ENCODE results near the gene PPP2R5C. TPM values are rescaled to one million over a fixed set of nuclear protein-coding genes. Genes with fewer than 3 reads are reported as not detected.

Gene PPP2R5C
- total RNA-seq, 2 experiments from 2014 or later = 291 to 300 TPM

DNA sequence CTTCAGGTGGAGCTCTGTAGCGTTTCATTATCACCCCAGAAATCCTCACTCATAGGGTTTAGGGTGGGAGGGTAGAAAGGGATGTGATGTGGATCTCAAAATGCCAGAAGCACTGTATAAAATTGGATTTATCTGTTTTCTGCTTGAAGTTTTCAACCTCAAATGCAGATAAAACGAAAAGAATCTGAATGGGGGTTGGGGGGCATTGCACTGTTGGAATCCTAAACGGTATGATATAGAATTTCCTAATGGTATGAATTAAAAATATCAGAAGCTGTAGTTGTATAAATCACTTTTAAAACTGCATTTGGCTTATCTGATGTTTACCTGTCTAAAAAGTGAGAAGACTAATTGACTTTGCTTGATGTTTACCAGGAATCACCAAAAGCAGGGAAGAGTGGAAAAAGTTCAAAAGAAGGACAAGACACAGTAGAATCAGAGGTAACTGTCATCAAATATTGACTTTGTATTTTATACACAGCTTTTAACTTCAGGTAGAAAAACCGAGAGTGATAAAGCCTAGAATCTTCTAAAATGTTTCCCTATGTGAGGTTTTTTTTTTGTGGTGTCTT, 1.1 kb downstream of the PPP2R5C start:
- POLR2A ChIA-PET = interaction anchor here (0.9 kb wide), 1 partner anchor 47 kb away, joined by 4 read pairs; no protein-coding TSS in a partner anchor
- no peak for DNase-seq
- H3K27me3 Mint-ChIP-seq = peaks cover 5% of the 10 kb centered on the region
- CTCF ChIA-PET = interaction anchor here (0.5 to 2.3 kb wide), 9 partner anchors 9 to 329 kb away, joined by 3 to 15 read pairs (median 3); no protein-coding TSS in a partner anchor
- H3K4me1 Mint-ChIP-seq = peaks cover 28% of the 10 kb centered on the region
- peaks cover 7% of the 10 kb centered on the region for H3K36me3 Mint-ChIP-seq (ENCODE audit: low read depth)
- H3K9me3 Mint-ChIP-seq = no peaks in the 10 kb centered on the region
- peak overlapping the region; percentile 88 for H3K27ac Mint-ChIP-seq
- peak overlapping the region; percentile 85 for H3K4me3 Mint-ChIP-seq

DNA sequence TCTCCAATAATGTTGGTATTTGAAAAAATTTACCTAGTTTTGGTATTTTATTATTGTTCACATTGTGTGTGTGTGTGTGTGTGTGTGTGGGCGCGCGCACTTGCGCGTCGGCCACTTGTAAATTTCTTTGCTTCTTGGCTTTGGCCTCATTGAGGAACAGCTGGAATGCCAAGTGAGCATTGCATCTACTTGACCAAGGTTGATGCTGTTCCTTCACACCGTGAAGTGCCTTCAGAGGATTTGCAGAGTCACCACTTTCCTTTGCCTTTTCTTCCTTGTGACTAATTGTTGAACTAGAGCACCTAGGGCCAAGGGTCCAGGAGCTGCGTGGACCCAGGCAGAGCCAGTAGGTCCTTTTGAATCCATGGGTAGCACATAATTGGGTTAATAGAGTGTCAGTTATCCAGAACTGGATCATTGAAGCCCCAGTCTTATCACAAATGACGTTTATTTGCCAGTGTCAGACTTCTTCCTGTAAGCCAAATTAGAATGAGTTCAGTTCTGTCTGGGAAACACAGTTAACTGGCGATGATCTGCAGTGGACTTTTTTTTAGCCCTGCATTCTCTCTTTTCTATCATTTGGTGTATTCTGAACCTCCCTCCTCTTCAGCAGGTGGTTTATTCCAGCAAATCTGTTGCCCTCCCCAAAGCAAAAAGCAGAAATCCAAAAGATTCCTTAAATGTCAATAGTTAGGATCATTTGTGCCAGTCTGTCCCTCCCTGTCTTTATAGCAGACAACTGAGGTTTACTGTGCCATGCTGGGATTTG, 2.6 kb downstream of the PPP2R5C start:
- H3K27ac Mint-ChIP-seq = no peak overlapping the region
- no peak overlapping the region for H3K4me3 Mint-ChIP-seq
- ChIA-PET POLR2A (no interaction called here), CTCF (interaction anchor here (1.3 to 2.3 kb wide), 3 partner anchors 53 to 58 kb away, joined by 3 to 8 read pairs (median 3); no protein-coding TSS in a partner anchor)
- peaks cover 28% of the 10 kb centered on the region for H3K4me1 Mint-ChIP-seq
- H3K36me3 Mint-ChIP-seq (ENCODE audit: low read depth) = peaks cover 7% of the 10 kb centered on the region
- peaks cover 2% of the 10 kb centered on the region for H3K27me3 Mint-ChIP-seq
- no peak for DNase-seq
- H3K9me3 Mint-ChIP-seq = no peaks in the 10 kb centered on the region

DNA sequence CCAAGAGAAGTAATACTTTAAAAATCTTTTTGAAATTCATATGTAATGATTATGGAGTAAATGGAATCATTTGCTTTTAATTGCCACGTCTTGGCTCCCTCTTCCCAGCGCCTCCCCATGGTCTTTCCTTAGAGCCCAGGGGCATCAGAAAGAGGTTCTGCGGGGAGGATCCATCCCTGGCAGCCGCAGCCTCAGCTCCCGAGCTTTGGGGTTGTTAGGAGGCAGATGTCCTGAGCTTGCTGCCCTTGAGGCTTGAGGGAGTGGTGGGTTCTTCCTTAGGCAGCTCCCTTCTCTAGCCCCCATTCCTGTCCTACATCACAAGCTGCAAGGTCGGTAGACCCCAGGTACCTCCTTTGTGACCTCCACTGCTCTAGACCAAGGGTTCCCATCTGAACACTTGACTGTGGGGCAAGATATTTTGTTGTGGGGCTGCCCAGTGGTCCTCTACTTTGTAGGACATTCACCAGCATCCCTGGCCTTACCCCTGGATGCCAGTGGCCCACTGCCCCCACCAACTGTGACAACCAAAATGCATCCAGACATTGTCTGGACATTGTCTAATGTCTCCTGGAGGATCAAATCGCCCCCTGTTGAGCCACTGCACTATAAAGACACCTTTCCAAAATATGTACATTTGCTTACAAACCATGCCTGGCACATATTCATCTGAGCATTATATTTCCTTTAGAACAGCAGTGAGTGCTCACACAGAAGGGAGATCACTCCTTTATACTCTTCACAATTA, 6.3 kb downstream of the PPP2R5C start:
- no peak for DNase-seq
- Mint-ChIP-seq H3K4me1 (peaks cover 25% of the 10 kb centered on the region), H3K36me3 (ENCODE audit: low read depth) (peaks cover 7% of the 10 kb centered on the region), H3K4me3 (no peak overlapping the region), H3K27me3 (no peaks in the 10 kb centered on the region), H3K27ac (no peak overlapping the region), H3K9me3 (no peaks in the 10 kb centered on the region)
- POLR2A ChIA-PET = interaction anchor here (0.5 kb wide), 1 partner anchor 36 kb away, joined by 11 read pairs; no protein-coding TSS in a partner anchor
- CTCF ChIA-PET = interaction anchor here (1.0 kb wide), 1 partner anchor 143 kb away, joined by 3 read pairs; no protein-coding TSS in a partner anchor

DNA sequence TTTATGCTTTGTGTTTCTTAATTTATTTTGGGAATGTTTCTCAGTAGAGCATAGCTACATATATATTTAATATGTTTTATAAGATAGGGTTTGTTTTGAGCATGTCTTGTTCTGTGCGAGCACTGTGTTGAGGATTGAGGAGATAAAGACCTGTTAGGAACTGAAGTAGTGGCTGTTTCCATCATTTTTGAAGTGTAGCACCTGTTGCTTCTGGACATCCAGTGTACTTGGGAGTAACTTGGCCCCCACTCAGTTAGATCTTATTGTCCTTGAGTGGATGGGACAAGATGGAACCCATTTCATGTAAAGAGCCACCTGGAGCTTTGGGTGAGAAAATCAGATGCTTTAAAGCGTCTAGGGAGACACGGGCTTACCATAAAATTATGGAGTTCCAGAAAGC, 8.7 kb downstream of the PPP2R5C start:
- CTCF ChIA-PET = interaction anchor here (0.7 to 2.8 kb wide), 25 partner anchors 8 to 276 kb away, joined by 3 to 19 read pairs (median 5); no protein-coding TSS in a partner anchor
- Mint-ChIP-seq H3K9me3 (no peaks in the 10 kb centered on the region), H3K4me3 (no peak overlapping the region), H3K4me1 (peaks cover 27% of the 10 kb centered on the region), H3K36me3 (ENCODE audit: low read depth) (peaks cover 2% of the 10 kb centered on the region), H3K27ac (no peak overlapping the region), H3K27me3 (no peaks in the 10 kb centered on the region)
- DNase-seq = no peak
- POLR2A ChIA-PET = no interaction called here

DNA sequence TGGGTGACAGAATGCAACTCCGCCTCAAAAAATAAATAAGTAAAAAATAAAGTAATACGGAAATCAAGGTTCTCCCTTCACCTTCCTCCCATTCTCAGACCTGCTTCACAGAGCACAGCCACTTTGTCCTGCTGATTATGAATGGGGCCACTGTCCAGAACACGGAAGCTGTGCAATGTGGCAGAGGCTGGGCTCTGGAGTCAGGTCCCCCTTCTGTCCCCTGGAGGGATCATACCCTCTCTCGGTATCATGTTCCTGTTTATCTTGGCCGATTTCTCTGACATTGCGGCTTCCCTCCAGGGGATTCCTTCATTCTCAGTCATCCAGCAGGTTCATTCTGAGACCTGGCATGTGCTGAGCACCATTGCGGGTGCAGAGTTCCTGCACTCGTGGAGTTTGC, 11.3 kb downstream of the PPP2R5C start:
- Mint-ChIP-seq H3K9me3 (no peaks in the 10 kb centered on the region), H3K4me3 (no peak overlapping the region), H3K27ac (no peak overlapping the region), H3K27me3 (no peaks in the 10 kb centered on the region), H3K4me1 (peaks cover 38% of the 10 kb centered on the region), H3K36me3 (ENCODE audit: low read depth) (peaks cover 5% of the 10 kb centered on the region)
- no peak for DNase-seq
- ChIA-PET POLR2A (no interaction called here), CTCF (no interaction called here)

DNA sequence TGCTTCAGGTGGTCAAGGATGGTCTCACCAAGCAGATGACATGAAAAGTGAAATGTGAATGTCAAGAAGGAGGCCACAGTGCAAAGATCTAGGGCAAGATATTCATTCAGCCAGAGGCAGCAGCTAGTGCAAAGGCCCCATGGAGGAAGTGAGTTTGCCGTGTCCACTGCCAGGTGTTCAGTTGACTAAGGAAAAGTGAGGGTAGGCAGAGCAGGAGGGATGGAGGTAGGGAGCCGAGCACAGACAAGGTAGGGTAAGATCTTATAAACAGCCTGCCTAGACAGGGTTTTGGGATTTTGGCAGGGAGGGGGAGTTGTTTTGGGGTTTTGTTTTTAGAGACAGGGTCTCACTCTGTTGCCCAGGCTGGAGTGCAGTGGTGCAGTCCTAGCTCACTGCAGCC, 11.9 kb downstream of the PPP2R5C start:
- CTCF ChIA-PET = interaction anchor here (0.5 kb wide), 1 partner anchor 294 kb away, joined by 3 read pairs; no protein-coding TSS in a partner anchor
- DNase-seq = no peak
- H3K36me3 Mint-ChIP-seq (ENCODE audit: low read depth) = peaks cover 11% of the 10 kb centered on the region
- POLR2A ChIA-PET = no interaction called here
- H3K27me3 Mint-ChIP-seq = peaks cover 2% of the 10 kb centered on the region
- peaks cover 38% of the 10 kb centered on the region for H3K4me1 Mint-ChIP-seq
- H3K4me3 Mint-ChIP-seq = no peak overlapping the region
- peaks cover 3% of the 10 kb centered on the region for H3K9me3 Mint-ChIP-seq
- H3K27ac Mint-ChIP-seq = no peak overlapping the region

DNA sequence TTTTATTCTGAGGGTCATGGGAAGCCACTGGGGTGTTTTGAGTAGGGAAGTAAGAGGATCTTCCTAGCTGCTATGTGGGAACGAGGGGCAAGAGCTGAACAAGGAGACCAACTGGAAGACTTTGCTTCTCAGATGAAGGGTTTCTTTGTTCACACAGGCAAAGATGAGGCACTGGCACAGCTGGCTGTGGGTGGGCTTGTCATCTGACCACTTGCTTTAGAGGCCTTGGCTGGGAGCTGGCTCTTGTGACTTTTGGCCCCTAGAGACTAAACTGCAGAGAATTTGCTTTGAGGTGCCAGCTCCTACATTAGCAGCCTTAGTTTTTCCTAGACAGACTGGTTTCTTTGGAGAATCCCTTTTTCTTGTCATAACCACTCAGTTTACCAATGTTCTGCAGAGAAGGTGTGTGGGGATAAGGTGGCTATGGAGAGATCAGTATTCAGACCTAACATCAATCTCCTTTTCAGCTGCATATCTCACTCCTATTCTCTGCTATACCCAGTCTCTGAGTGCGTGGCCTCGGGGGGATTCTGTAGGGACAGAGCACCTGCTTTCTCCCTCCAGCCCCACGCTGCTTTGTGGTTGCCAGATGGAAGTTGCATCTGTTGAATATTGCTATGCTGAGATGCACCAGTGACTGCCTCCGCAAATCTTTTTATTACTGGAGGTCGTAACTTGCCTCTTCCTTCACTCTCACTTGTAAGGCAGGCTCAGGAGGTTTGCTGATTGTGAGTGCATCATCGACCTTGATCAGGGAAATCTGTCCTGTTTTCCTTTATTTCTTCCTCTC, 12.7 kb downstream of the PPP2R5C start:
- Mint-ChIP-seq H3K36me3 (ENCODE audit: low read depth) (peaks cover 12% of the 10 kb centered on the region), H3K27ac (peak overlapping the region; percentile 9), H3K27me3 (peaks cover 5% of the 10 kb centered on the region), H3K9me3 (peaks cover 3% of the 10 kb centered on the region), H3K4me1 (peaks cover 38% of the 10 kb centered on the region), H3K4me3 (no peak overlapping the region)
- POLR2A ChIA-PET = no interaction called here
- CTCF ChIA-PET = interaction anchor here (0.7 kb wide), 1 partner anchor 15 kb away, joined by 3 read pairs; no protein-coding TSS in a partner anchor
- no peak for DNase-seq

DNA sequence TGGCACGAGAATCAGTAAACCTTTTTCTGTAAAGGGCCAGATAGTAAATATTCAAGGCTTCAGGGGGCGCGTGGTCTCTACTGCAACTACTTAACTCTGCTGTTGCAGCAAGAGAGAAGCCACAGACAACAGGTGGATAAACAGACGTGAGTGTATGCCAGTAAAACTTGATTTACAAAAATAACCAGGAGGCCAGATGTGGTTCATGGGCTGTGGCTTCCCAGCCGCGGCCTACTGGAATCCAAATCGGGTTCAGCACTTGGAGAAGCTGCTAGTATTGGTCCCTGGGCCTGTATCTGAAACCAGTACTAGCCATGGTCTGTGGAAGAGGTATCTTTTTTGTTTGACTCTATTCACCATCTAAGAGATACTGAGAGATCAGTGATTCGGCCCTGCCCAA, 13.3 kb downstream of the PPP2R5C start:
- H3K4me1 Mint-ChIP-seq = peaks cover 38% of the 10 kb centered on the region
- no peak for DNase-seq
- no peak overlapping the region for H3K4me3 Mint-ChIP-seq
- H3K27ac Mint-ChIP-seq = no peak overlapping the region
- POLR2A ChIA-PET = no interaction called here
- H3K27me3 Mint-ChIP-seq = peaks cover 6% of the 10 kb centered on the region
- CTCF ChIA-PET = no interaction called here
- peaks cover 3% of the 10 kb centered on the region for H3K9me3 Mint-ChIP-seq
- H3K36me3 Mint-ChIP-seq (ENCODE audit: low read depth) = peaks cover 12% of the 10 kb centered on the region

DNA sequence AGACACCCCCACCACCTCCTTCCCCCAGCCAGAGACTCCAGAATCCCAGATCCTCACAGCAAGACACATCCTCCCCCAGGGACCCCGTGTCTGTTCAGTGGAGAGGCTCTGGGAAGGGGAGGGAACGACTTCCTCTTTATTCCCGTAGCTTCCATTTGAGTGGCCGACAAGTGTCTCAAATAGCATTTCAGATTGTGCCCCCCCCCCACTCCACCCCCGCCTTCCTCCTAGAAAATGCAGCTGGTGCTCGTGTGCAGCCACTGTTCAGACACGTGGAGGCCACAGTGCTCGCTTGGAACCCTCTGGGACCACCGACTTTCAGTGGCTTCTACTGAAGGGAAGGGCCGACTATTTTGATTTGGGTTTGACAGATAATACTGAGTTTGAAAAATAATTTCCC, 14.3 kb downstream of the PPP2R5C start:
- ChIA-PET POLR2A (no interaction called here), CTCF (no interaction called here)
- no peak for DNase-seq
- Mint-ChIP-seq H3K36me3 (ENCODE audit: low read depth) (peaks cover 12% of the 10 kb centered on the region), H3K4me1 (peaks cover 41% of the 10 kb centered on the region), H3K9me3 (peaks cover 3% of the 10 kb centered on the region), H3K27me3 (peaks cover 13% of the 10 kb centered on the region), H3K4me3 (no peak overlapping the region), H3K27ac (no peak overlapping the region)

DNA sequence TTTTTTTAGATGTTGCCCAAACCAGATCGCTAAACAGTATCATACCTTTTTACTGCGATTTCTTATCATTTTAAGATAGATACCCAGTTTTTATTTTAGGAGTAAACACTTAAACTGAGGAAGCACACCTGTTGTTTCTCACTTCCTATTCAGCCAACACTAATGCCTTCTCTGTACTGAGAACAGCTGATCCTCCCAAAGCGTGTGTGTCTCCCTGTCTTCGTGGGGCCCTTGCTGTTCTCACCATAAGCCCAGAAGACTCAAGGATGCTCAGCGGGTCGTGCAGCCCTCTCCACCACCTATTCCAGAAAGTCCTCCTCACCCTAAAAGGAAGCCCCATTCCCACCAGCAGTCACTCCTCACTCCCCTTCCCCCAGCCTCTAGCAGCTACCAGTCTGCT, 14.8 kb downstream of the PPP2R5C start:
- Mint-ChIP-seq H3K27me3 (peaks cover 13% of the 10 kb centered on the region), H3K4me3 (no peak overlapping the region), H3K36me3 (ENCODE audit: low read depth) (peaks cover 12% of the 10 kb centered on the region), H3K9me3 (peaks cover 3% of the 10 kb centered on the region), H3K27ac (peak overlapping the region; percentile 3), H3K4me1 (peaks cover 39% of the 10 kb centered on the region)
- ChIA-PET CTCF (interaction anchor here (1.0 kb wide), 1 partner anchor 8 kb away, joined by 4 read pairs; no protein-coding TSS in a partner anchor), POLR2A (no interaction called here)
- DNase-seq = no peak

DNA sequence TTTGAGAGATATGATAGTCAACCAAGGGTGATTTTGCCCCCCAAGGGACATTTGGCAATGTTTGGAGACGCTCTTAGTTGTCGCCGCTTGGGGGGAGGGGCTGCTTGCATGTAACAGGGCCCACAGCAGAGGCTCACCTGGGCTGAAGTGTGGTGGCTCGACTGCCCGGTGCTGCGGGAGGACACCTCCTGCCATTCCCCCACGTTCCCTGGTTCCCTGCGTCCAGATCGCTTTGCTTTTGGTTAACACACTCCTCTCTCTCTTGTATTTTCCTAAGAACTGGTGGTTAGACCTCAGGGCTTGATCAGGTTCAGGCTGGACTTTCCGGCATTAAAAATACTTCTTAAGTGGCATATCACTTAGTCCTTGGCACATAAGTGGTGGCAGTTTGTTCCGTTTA, 18.9 kb downstream of the PPP2R5C start:
- ChIA-PET CTCF (interaction anchor here (1.0 kb wide), 1 partner anchor 12 kb away, joined by 3 read pairs; no protein-coding TSS in a partner anchor), POLR2A (no interaction called here)
- peaks cover 3% of the 10 kb centered on the region for H3K9me3 Mint-ChIP-seq
- H3K27ac Mint-ChIP-seq = peak overlapping the region; percentile 66
- peaks cover 13% of the 10 kb centered on the region for H3K27me3 Mint-ChIP-seq
- peaks cover 20% of the 10 kb centered on the region for H3K4me1 Mint-ChIP-seq
- H3K36me3 Mint-ChIP-seq (ENCODE audit: low read depth) = peaks cover 12% of the 10 kb centered on the region
- no peak for DNase-seq
- H3K4me3 Mint-ChIP-seq = peak overlapping the region; percentile 3

DNA sequence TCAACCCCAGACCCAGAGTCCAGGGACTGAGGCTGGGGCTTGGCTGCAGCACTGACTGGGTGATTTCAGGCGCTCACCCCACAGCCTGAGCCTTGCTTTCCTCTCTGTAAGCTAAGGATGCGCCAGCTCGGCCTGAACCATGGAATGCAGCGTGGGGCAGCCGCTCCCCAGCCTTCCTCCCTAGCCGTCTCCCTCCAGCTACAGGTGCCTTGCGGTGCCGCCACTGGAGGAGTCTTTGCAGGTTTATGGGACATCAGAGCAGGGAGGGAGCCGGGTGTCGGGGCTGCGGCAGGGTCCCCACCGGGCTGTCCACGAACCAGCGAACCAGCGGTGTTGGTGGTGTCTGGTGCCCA, 19.4 kb downstream of the PPP2R5C start:
- DNase-seq = no peak
- CTCF ChIA-PET = interaction anchor here (1.0 kb wide), 1 partner anchor 11 kb away, joined by 3 read pairs; no protein-coding TSS in a partner anchor
- Mint-ChIP-seq H3K27me3 (peaks cover 13% of the 10 kb centered on the region), H3K27ac (peak overlapping the region; percentile 66), H3K4me3 (peak overlapping the region; percentile 44), H3K4me1 (peaks cover 16% of the 10 kb centered on the region), H3K9me3 (peaks cover 3% of the 10 kb centered on the region), H3K36me3 (ENCODE audit: low read depth) (peaks cover 12% of the 10 kb centered on the region)
- POLR2A ChIA-PET = interaction anchor here (0.5 kb wide), 1 partner anchor 49 kb away, joined by 3 read pairs; no protein-coding TSS in a partner anchor
